Stomach smooth muscle (tissue), 2 donors: ENCODE measurements around the gene POU2AF2.

ENCODE experiments used
- H3K27ac ChIP-seq: one replicate; pipeline ENCODE4 v1.7.0; 2013; ENCODE audit warnings: mild to moderate bottlenecking, low read length, inconsistent platforms
- H3K27me3 ChIP-seq, 2 donors: one replicate each; pipeline ENCODE4 v1.7.0; 2013; ENCODE audit warnings: low read length in 2 of 2; ENCODE audit not compliant: insufficient read depth in 2 of 2, control insufficient read depth in 1 of 2
- H3K36me3 ChIP-seq, 2 donors: one replicate each; pipeline ENCODE4 v1.7.0; 2013; ENCODE audit warnings: low read length in 2 of 2; ENCODE audit not compliant: control insufficient read depth in 2 of 2, insufficient read depth in 2 of 2
- H3K4me1 ChIP-seq: one replicate; pipeline ENCODE4 v1.7.0; 2013; ENCODE audit warnings: low read length; ENCODE audit not compliant: control insufficient read depth, insufficient read depth
- H3K4me3 ChIP-seq, 2 donors: one replicate each; pipeline ENCODE4 v1.7.0; 2013; ENCODE audit warnings: low read length in 2 of 2
- H3K9ac ChIP-seq, 2 donors: one replicate each; pipeline ENCODE4 v1.7.0; 2013; ENCODE audit warnings: low read length in 2 of 2, mild to moderate bottlenecking in 1 of 2
- H3K9me3 ChIP-seq, 2 donors: one replicate each; pipeline ENCODE4 v1.7.0; 2013; ENCODE audit warnings: low read length in 2 of 2; ENCODE audit not compliant: control insufficient read depth in 2 of 2
- donor health status: healthy.
- donor health status: Pancreatic carcinoma.

The POU2AF2 gene

GRCh38 chr11:111245425-111245824 is at the start of gene POU2AF2:
TSS of gene POU2AF2 (plus strand) at chr11:111245725. CDS start at chr11:111245854, 129 bp downstream.
- Histone ChIP-seq H3K4me3 (no peak within 1 kb of the TSS), H3K9me3 (no peaks in the 10 kb centered on the region), H3K4me1 (no peaks in the 10 kb centered on the region), H3K36me3 (no peaks in the 10 kb centered on the region), H3K9ac (no peak within 1 kb of the TSS), H3K27ac (no peak within 1 kb of the TSS), H3K27me3 (peaks cover 4 to 5% of the 10 kb centered on the region in 2 donors)

- Histone ChIP-seq H3K9ac (no peak overlapping the region), H3K4me3 (no peak overlapping the region), H3K27me3 (no peaks in the 10 kb centered on the region), H3K9me3 (no peaks in the 10 kb centered on the region), H3K4me1 (no peaks in the 10 kb centered on the region), H3K27ac (no peak overlapping the region), H3K36me3 (no peaks in the 10 kb centered on the region)
Observed at GRCh38 chr11:111200010-111200534, 45.5 kb upstream of the POU2AF2 start.

- H3K36me3 ChIP-seq, result no peaks in the 10 kb centered on the region
Observed at GRCh38 chr11:111204211-111204610, 41.3 kb upstream of the POU2AF2 start.

GRCh38 chr11:111205632-111206385 is 39.7 kb upstream of the POU2AF2 start:
- H3K27me3 ChIP-seq, result no peaks in the 10 kb centered on the region
- H3K4me3 ChIP-seq, result no peak overlapping the region
- no peak overlapping the region for H3K27ac ChIP-seq
- no peaks in the 10 kb centered on the region for H3K9me3 ChIP-seq
- no peaks in the 10 kb centered on the region for H3K36me3 ChIP-seq
- H3K4me1 ChIP-seq, result no peaks in the 10 kb centered on the region
- no peak overlapping the region for H3K9ac ChIP-seq

More at GRCh38 chr11:111204211-111204610, 41.3 kb upstream of the POU2AF2 start:
- no peaks in the 10 kb centered on the region for H3K9me3 ChIP-seq
- H3K9ac ChIP-seq, result no peak overlapping the region
- no peaks in the 10 kb centered on the region for H3K27me3 ChIP-seq
- no peak overlapping the region for H3K27ac ChIP-seq
- no peaks in the 10 kb centered on the region for H3K4me1 ChIP-seq
- H3K4me3 ChIP-seq, result no peak overlapping the region

- no peak overlapping the region for H3K27ac ChIP-seq
- H3K27me3 ChIP-seq, result no peaks in the 10 kb centered on the region
- no peaks in the 10 kb centered on the region for H3K4me1 ChIP-seq
- no peaks in the 10 kb centered on the region for H3K36me3 ChIP-seq
- no peaks in the 10 kb centered on the region for H3K9me3 ChIP-seq
- no peak overlapping the region for H3K4me3 ChIP-seq
- no peak overlapping the region for H3K9ac ChIP-seq
Observed at GRCh38 chr11:111206472-111206871, 39.1 kb upstream of the POU2AF2 start.

GRCh38 chr11:111207213-111207612 is 38.3 kb upstream of the POU2AF2 start:
- Histone ChIP-seq H3K9ac (no peak overlapping the region), H3K4me1 (no peaks in the 10 kb centered on the region), H3K27ac (no peak overlapping the region), H3K27me3 (no peaks in the 10 kb centered on the region), H3K36me3 (no peaks in the 10 kb centered on the region), H3K4me3 (no peak overlapping the region), H3K9me3 (no peaks in the 10 kb centered on the region)

GRCh38 chr11:111209543-111210355 is 35.8 kb upstream of the POU2AF2 start:
- no peaks in the 10 kb centered on the region for H3K27me3 ChIP-seq
- H3K4me1 ChIP-seq, result no peaks in the 10 kb centered on the region
- H3K36me3 ChIP-seq, result no peaks in the 10 kb centered on the region
- H3K4me3 ChIP-seq, result no peak overlapping the region
- no peak overlapping the region for H3K9ac ChIP-seq
- H3K27ac ChIP-seq, result no peak overlapping the region
- H3K9me3 ChIP-seq, result no peaks in the 10 kb centered on the region

- no peaks in the 10 kb centered on the region for H3K4me1 ChIP-seq
Observed at GRCh38 chr11:111213256-111213655, 32.3 kb upstream of the POU2AF2 start.

GRCh38 chr11:111220721-111221120 is 24.8 kb upstream of the POU2AF2 start:
- Histone ChIP-seq H3K4me1 (no peaks in the 10 kb centered on the region), H3K27ac (no peak overlapping the region), H3K36me3 (no peaks in the 10 kb centered on the region), H3K4me3 (no peak overlapping the region), H3K9me3 (no peaks in the 10 kb centered on the region), H3K9ac (no peak overlapping the region), H3K27me3 (no peaks in the 10 kb centered on the region)

More at GRCh38 chr11:111213256-111213655, 32.3 kb upstream of the POU2AF2 start:
- H3K9ac ChIP-seq, result no peak overlapping the region
- H3K4me3 ChIP-seq, result no peak overlapping the region
- no peaks in the 10 kb centered on the region for H3K9me3 ChIP-seq
- no peaks in the 10 kb centered on the region for H3K36me3 ChIP-seq
- H3K27me3 ChIP-seq, result no peaks in the 10 kb centered on the region
- no peak overlapping the region for H3K27ac ChIP-seq

GRCh38 chr11:111221208-111221607 is 24.3 kb upstream of the POU2AF2 start:
- no peaks in the 10 kb centered on the region for H3K4me1 ChIP-seq
- no peaks in the 10 kb centered on the region for H3K36me3 ChIP-seq
- no peaks in the 10 kb centered on the region for H3K27me3 ChIP-seq
- no peak overlapping the region for H3K27ac ChIP-seq
- no peak overlapping the region for H3K4me3 ChIP-seq
- H3K9me3 ChIP-seq, result no peaks in the 10 kb centered on the region
- H3K9ac ChIP-seq, result no peak overlapping the region
